Fibroblast of villous mesenchyme (primary cell): ENCODE data around the gene ACOXL. TPM values are rescaled to one million over a fixed set of nuclear protein-coding genes. Genes with fewer than 3 reads are reported as not detected.

Source experiments
- DNase-seq: peaks from one replicate; pipeline ENCODE4 v3.0.0-alpha.2; 2010; ENCODE audit warnings: low read depth
- H3K4me3 ChIP-seq: 2 replicates; pipeline ENCODE4 v1.5.1; 2011; ENCODE audit warnings: low read depth, mild to moderate bottlenecking, low read length
- total RNA-seq: library from RNA; depleted of rRNA; stranded (reverse); fragments of >200 nt; gene quantifications from 2 replicates; pipeline ENCODE4 v1.2.3, GENCODE V29; 2012
- TF ChIP-seq, protein P1 (sequence below): IDR thresholded peaks from 2 replicates; pipeline ENCODE4 v1.5.1; 2012; ENCODE audit warnings: low read depth, mild to moderate bottlenecking, low read length; ENCODE audit not compliant: insufficient read depth

ACOXL gene
- total RNA-seq, 1 donor, result not detected

- TF ChIP-seq, protein P1, sequence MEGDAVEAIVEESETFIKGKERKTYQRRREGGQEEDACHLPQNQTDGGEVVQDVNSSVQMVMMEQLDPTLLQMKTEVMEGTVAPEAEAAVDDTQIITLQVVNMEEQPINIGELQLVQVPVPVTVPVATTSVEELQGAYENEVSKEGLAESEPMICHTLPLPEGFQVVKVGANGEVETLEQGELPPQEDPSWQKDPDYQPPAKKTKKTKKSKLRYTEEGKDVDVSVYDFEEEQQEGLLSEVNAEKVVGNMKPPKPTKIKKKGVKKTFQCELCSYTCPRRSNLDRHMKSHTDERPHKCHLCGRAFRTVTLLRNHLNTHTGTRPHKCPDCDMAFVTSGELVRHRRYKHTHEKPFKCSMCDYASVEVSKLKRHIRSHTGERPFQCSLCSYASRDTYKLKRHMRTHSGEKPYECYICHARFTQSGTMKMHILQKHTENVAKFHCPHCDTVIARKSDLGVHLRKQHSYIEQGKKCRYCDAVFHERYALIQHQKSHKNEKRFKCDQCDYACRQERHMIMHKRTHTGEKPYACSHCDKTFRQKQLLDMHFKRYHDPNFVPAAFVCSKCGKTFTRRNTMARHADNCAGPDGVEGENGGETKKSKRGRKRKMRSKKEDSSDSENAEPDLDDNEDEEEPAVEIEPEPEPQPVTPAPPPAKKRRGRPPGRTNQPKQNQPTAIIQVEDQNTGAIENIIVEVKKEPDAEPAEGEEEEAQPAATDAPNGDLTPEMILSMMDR, result no peak
- no peak for DNase-seq
- H3K4me3 ChIP-seq, result no peak overlapping the region
Measured at GRCh38 chr2:110725859-110726258, 6.5 kb upstream of the ACOXL start.

DNA sequence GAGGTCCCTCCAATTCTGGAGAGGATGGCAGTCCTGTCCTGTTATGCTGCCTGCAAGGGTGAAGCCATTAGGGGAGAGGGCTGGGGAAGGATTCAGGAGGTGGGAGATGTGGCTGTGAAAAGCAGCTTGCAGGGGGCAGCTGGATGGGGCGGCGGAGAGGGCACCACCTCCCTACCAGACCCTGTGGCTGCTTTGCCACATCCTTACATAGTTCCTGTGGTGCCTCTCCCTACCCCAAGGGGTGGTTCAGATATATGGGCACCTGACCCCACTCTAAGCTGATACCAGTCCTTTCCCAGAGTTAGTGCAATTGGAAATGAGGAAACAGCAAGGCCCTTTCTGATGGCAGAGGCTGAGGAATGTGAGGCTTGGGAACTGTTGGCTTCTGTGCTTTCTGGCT, 6.1 kb upstream of the ACOXL start:
- TF ChIP-seq, protein P1, result no peak
- no peak for DNase-seq
- H3K4me3 ChIP-seq, result no peak overlapping the region

GRCh38 chr2:110727923-110728322, 4.5 kb upstream of the ACOXL start:
- TF ChIP-seq, protein P1, result no peak
- no peak overlapping the region for H3K4me3 ChIP-seq
- no peak for DNase-seq

DNA sequence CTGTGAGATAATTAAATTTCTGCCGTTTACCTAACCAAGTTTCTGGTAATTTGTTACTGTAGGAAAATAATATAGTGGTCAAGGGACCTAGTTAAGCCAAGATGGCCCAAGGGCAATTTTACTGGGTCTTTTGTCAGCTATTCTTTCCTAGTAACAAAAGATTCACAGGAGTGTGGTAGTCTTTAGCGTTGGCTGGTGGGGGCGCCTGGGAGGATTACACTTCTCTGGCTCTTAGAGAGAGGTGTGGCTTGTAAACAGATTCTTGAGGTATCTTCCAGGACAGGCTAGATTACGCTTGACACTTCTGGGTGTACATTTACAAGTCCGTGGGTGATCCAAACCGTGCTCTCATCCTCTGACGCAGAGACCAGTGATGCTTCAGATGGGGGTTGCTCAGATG, 3.3 kb upstream of the ACOXL start:
- no peak for DNase-seq
- H3K4me3 ChIP-seq, result no peak overlapping the region
- TF ChIP-seq, protein P1, result no peak

- H3K4me3 ChIP-seq, result no peak overlapping the region
- TF ChIP-seq, protein P1, result no peak
- DNase-seq, result no peak
Measured at GRCh38 chr2:110731064-110731463, 1.3 kb upstream of the ACOXL start.

- DNase-seq, result no peak
- no peak overlapping the region for H3K4me3 ChIP-seq
- TF ChIP-seq, protein P1, result no peak
Measured at GRCh38 chr2:110735366-110735765, 3.0 kb downstream of the ACOXL start.

DNA sequence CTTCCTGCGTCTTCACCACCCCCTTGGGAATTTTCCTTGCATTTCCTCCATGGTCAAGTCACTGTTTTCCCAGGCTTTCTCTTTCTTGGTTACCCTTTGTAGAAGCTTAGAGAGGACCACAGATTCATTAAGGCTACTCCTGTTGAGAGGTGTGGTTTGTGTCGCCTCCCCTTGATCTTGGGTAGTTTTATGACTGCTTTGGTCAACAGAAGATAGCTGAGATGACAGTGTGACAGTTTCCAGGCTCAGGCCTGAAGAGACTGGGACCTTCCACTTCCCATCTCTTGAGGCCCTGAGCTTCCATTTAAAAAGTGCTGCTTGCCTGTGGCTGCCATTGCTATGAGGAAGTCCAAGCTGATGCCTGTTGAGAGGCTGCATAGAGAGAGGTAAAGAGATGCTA, 5.4 kb downstream of the ACOXL start:
- no peak overlapping the region for H3K4me3 ChIP-seq
- TF ChIP-seq, protein P1, result no peak
- no peak for DNase-seq
